ENCODE data around the gene PPP5C. TPM values are rescaled to one million over a fixed set of nuclear protein-coding genes. Genes with fewer than 3 reads are reported as not detected.

PPP5C gene
- total and polyA plus RNA-seq, 2 of the 13 experiments (the other 11 are each of a cell fraction or from before 2014, with no cell fraction given), result 41.6 to 67.9 TPM

DNA sequence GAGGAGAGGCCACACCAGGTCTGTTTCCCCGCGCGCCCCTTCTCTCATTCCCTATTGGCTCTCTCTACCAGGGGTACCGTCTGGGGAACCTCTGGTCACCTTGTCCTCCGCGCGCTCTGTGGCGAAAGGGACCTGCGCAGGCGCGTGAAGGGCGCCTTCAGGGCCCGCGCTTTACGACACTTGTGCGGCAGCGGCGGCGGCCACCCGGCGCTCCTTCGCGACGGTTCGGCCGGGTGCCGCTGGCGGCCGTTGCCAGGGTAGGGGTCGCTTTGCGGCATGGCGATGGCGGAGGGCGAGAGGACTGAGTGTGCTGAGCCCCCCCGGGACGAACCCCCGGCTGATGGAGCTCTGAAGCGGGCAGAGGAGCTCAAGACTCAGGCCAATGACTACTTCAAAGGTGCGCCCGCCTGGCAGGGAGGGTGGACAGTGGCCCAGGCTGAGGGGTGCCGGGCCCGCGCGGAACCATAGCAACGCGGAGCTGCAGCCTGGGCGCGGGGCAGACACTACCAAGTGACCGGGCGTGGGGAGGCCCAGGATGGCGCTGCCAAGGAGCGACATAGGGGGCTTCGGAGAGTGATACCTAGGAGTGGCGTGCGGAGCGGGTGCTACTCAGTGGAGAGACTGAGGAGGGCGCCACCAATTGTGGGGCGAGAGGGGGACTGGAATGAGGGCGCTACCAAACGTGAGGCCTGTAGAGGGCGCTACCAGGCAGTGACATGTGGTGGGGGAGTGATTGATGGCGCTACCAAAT is at the start of gene PPP5C (continued):
- TF ChIP-seq, protein P1, sequence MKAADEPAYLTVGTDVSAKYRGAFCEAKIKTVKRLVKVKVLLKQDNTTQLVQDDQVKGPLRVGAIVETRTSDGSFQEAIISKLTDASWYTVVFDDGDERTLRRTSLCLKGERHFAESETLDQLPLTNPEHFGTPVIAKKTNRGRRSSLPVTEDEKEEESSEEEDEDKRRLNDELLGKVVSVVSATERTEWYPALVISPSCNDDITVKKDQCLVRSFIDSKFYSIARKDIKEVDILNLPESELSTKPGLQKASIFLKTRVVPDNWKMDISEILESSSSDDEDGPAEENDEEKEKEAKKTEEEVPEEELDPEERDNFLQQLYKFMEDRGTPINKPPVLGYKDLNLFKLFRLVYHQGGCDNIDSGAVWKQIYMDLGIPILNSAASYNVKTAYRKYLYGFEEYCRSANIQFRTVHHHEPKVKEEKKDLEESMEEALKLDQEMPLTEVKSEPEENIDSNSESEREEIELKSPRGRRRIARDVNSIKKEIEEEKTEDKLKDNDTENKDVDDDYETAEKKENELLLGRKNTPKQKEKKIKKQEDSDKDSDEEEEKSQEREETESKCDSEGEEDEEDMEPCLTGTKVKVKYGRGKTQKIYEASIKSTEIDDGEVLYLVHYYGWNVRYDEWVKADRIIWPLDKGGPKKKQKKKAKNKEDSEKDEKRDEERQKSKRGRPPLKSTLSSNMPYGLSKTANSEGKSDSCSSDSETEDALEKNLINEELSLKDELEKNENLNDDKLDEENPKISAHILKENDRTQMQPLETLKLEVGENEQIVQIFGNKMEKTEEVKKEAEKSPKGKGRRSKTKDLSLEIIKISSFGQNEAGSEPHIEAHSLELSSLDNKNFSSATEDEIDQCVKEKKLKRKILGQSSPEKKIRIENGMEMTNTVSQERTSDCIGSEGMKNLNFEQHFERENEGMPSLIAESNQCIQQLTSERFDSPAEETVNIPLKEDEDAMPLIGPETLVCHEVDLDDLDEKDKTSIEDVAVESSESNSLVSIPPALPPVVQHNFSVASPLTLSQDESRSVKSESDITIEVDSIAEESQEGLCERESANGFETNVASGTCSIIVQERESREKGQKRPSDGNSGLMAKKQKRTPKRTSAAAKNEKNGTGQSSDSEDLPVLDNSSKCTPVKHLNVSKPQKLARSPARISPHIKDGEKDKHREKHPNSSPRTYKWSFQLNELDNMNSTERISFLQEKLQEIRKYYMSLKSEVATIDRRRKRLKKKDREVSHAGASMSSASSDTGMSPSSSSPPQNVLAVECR (CRISPR knock-in tag; IDR thresholded peaks at IDR 0.05; ENCODE audit: borderline replicate concordance), result peak; percentile 86
- peak; percentile 65; the same call in 1 of the 2 replicates for TF ChIP-seq KMT2B (CRISPR knock-in tag; IDR thresholded peaks at IDR 0.05)
- TF ChIP-seq EZH2 (conservative IDR thresholded peaks at IDR 0.05; ENCODE audit: low read depth, low read length), result no peak
- TF ChIP-seq CBX5 (CRISPR knock-in tag; IDR thresholded peaks at IDR 0.05; ENCODE audit: borderline replicate concordance), result peak; percentile 45; the same call in 1 of the 2 replicates
- TF ChIP-seq ZNF839 (CRISPR knock-in tag; IDR thresholded peaks at IDR 0.05; ENCODE audit: borderline replicate concordance), result 0 out of 2 replicates have a peak, but pooled peaks have one; percentile 35
- TF ChIP-seq PHF8 (CRISPR knock-in tag; IDR thresholded peaks at IDR 0.05), result peak; percentile 95
- peak; percentile 21 for TF ChIP-seq SALL2 (CRISPR knock-in tag; IDR thresholded peaks at IDR 0.05)
- peak; percentile 89 for TF ChIP-seq ZFX (CRISPR knock-in tag; IDR thresholded peaks at IDR 0.05; ENCODE audit: low read depth)
- TF ChIP-seq ZNF441 (CRISPR knock-in tag; IDR thresholded peaks at IDR 0.05; ENCODE audit: borderline replicate concordance), result no peak
- TF ChIP-seq, protein P2, sequence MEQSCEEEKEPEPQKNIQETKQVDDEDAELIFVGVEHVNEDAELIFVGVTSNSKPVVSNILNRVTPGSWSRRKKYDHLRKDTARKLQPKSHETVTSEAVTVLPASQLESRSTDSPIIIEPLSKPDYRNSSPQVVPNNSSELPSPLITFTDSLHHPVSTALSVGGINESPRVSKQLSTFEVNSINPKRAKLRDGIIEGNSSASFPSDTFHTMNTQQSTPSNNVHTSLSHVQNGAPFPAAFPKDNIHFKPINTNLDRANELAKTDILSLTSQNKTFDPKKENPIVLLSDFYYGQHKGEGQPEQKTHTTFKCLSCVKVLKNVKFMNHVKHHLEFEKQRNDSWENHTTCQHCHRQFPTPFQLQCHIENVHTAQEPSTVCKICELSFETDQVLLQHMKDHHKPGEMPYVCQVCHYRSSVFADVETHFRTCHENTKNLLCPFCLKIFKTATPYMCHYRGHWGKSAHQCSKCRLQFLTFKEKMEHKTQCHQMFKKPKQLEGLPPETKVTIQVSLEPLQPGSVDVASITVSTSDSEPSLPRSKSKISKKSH (CRISPR knock-in tag; IDR thresholded peaks at IDR 0.05; ENCODE audit: borderline replicate concordance), result peak; percentile 73
- peak; percentile 55; the same call in 1 of the 2 replicates for TF ChIP-seq ZBTB7B (CRISPR knock-in tag; IDR thresholded peaks at IDR 0.05)
- peak; percentile 7; the same call in 1 of the 2 replicates for TF ChIP-seq HCFC1 (IDR thresholded peaks at IDR 0.05; ENCODE audit: low read depth, low read length)
- peak; percentile 62; the same call in 1 of the 2 replicates for TF ChIP-seq TARDBP (CRISPR knock-in tag; IDR thresholded peaks at IDR 0.05)
- TF ChIP-seq, protein P3, sequence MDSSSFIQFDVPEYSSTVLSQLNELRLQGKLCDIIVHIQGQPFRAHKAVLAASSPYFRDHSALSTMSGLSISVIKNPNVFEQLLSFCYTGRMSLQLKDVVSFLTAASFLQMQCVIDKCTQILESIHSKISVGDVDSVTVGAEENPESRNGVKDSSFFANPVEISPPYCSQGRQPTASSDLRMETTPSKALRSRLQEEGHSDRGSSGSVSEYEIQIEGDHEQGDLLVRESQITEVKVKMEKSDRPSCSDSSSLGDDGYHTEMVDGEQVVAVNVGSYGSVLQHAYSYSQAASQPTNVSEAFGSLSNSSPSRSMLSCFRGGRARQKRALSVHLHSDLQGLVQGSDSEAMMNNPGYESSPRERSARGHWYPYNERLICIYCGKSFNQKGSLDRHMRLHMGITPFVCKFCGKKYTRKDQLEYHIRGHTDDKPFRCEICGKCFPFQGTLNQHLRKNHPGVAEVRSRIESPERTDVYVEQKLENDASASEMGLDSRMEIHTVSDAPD (CRISPR knock-in tag; IDR thresholded peaks at IDR 0.05), result no peak
- peak; percentile 24; the same call in 1 of the 2 replicates for TF ChIP-seq SP4 (CRISPR knock-in tag; IDR thresholded peaks at IDR 0.05)
- peak; percentile 5; the same call in 1 of the 2 replicates for TF ChIP-seq CEBPG (CRISPR knock-in tag; IDR thresholded peaks at IDR 0.05)
- TF ChIP-seq RFX3 (CRISPR knock-in tag; IDR thresholded peaks at IDR 0.05), result peak; percentile 86
- TF ChIP-seq SALL1 (CRISPR knock-in tag; IDR thresholded peaks at IDR 0.05), result no peak; the same call in 1 of the 2 replicates
- peak; percentile 67; the same call in 1 of the 2 replicates for TF ChIP-seq YEATS4 (CRISPR knock-in tag; IDR thresholded peaks at IDR 0.05; ENCODE audit: borderline replicate concordance)
- TF ChIP-seq KDM5A (IDR thresholded peaks at IDR 0.05; ENCODE audit: borderline replicate concordance, low read length), result peak; percentile 90
- TF ChIP-seq, protein P4, sequence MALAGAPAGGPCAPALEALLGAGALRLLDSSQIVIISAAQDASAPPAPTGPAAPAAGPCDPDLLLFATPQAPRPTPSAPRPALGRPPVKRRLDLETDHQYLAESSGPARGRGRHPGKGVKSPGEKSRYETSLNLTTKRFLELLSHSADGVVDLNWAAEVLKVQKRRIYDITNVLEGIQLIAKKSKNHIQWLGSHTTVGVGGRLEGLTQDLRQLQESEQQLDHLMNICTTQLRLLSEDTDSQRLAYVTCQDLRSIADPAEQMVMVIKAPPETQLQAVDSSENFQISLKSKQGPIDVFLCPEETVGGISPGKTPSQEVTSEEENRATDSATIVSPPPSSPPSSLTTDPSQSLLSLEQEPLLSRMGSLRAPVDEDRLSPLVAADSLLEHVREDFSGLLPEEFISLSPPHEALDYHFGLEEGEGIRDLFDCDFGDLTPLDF (CRISPR knock-in tag; IDR thresholded peaks at IDR 0.05), result peak; percentile 87
- no peak for TF ChIP-seq ZNF605 (CRISPR knock-in tag; IDR thresholded peaks at IDR 0.05)
